GM12865 (cell line): Measurements from ENCODE around the gene ARFGEF3.

ENCODE experiments used
- DNase-seq: peaks from one replicate; pipeline ENCODE4 v3.0.0; 2010; ENCODE audit warnings: low read depth
- H3K4me3 ChIP-seq: 2 replicates; pipeline ENCODE4 v1.5.1; 2011; ENCODE audit warnings: mild to moderate bottlenecking, low read depth, low read length, control low read depth
- CTCF ChIP-seq: IDR thresholded peaks from 2 replicates; pipeline ENCODE4 v1.5.1; 2011; ENCODE audit warnings: low read length, control low read depth, low read depth, inconsistent platforms; ENCODE audit not compliant: insufficient read depth; ENCODE audit errors: missing control alignments

The ARFGEF3 gene

GRCh38 chr6:138225953-138226352 lies 64.2 kb downstream of the ARFGEF3 start:
- TF ChIP-seq CTCF, result no peak
- H3K4me3 ChIP-seq, result no peak overlapping the region
- no peak for DNase-seq

GRCh38 chr6:138226700-138227315 lies 65.1 kb downstream of the ARFGEF3 start:
- H3K4me3 ChIP-seq, result no peak overlapping the region
- no peak for DNase-seq
- TF ChIP-seq CTCF, result no peak

DNA sequence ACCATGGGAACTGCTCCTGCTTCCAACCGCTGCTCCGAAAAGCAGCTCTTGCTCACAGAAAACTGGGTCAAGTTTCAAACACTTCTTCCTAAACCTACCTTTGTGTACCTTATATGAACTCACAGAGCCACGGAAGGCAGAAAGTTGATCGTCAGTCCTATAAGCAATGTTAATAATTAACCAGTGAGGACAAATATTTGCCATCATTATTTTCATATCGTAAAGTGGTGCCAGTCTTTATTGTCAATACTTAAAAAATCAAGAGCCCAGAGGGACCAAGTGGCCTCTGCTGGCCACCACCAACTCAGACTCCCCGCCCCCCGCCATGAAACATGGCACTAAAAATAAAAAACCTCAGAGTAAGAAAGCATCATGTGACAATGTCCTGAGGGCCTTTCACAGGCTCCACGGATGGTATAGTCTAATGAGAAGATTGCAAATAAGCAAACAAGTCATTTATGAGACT lies 65.6 kb downstream of the ARFGEF3 start:
- DNase-seq, result no peak
- no peak for TF ChIP-seq CTCF

GRCh38 chr6:138229072-138229471 lies 67.3 kb downstream of the ARFGEF3 start:
- no peak for TF ChIP-seq CTCF
- no peak for DNase-seq
- H3K4me3 ChIP-seq, result no peak overlapping the region

More for the DNA sequence above, 65.6 kb downstream of the ARFGEF3 start:
- H3K4me3 ChIP-seq, result no peak overlapping the region

- no peak for DNase-seq
- TF ChIP-seq CTCF, result no peak
- no peak overlapping the region for H3K4me3 ChIP-seq
These were observed 68.0 kb downstream of the ARFGEF3 start for GRCh38 chr6:138229663-138230179.

DNA sequence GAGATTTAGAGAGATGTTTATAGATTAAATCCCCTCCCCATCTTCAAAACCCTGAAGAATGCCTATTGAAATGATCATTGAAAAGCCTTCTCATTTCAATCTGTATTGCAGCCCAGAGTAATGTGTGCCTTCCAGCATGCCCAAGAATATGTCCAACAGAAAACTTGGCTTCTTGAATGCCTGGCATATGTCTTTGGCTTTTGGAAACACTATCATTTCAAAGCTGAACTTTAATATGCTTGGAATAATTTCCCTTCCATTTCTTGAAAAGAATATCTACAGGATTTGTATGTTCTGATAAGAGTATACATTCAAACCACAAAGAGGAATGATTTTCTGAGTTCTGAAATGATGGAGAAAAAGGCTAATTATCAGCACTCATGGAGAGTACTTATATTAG lies 68.5 kb downstream of the ARFGEF3 start:
- DNase-seq, result no peak
- no peak for TF ChIP-seq CTCF
- no peak overlapping the region for H3K4me3 ChIP-seq
